HG03565 (cell line): ENCODE measurements around the gene CCDC69.
A peak's percentile ranks its signal among the peaks of the same experiment; 100 is the strongest.

Experiments
- ATAC-seq: cut with Tn5 transposase; IDR thresholded peaks from one replicate; pipeline ENCODE4 v1.9.1; 2021; ENCODE audit warnings: mild to moderate bottlenecking, moderate library complexity; ENCODE audit not compliant: unreplicated experiment

Gene CCDC69

DNA sequence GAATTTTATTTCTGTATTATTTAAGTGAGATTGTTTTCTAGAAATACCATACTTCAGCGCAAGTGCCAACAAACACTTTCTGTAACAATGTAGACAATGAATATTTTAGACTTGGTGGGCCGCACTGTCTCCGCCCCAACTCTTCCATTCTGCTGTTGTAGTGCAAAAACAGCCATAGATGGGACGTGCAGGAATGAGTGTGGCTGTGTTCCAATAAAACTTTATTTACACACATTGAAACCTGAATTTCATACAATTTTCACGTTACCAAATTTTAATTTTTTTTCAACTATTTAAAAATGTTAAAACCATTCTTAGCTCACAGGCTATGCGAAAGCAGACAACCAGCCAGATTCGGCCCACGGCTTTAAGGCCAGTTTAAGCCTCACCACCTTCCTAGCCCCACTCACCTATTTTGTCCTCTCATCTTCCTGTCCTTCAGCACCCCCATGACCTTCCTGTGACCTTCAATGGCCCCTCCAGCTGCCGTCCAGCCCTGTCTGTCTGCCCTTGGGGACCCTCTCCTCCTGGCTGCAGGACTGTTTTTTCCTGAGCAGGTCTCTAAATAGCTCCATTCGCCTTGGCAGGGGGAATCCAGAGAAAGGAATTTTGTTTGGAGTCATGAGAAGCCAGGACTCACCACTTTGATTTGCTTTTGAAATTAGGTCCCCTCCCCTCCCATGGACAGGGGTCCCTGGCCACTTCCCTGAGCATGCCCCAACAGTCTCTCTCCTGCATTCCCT is 55.1 kb downstream of the CCDC69 start:
- no peak for ATAC-seq

DNA sequence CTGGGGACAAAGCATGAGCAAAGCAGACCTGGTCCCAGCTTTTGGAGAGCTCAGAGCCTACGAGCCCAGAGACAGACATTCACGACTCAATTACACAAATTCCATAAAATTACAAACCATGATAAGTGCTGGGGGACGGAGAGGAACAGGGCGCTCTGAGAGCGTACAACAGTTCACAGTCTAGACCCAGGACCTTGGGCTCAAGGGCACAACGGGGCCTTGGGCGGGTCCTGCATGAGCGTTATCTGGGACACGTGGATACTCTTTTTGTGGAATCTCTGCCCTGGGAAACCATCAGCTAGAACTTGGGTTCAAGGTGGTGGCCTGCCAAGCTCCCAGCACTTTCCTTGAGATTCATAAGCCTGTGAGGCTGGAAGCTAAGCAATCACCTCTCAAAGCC is 56.9 kb downstream of the CCDC69 start:
- no peak for ATAC-seq

DNA sequence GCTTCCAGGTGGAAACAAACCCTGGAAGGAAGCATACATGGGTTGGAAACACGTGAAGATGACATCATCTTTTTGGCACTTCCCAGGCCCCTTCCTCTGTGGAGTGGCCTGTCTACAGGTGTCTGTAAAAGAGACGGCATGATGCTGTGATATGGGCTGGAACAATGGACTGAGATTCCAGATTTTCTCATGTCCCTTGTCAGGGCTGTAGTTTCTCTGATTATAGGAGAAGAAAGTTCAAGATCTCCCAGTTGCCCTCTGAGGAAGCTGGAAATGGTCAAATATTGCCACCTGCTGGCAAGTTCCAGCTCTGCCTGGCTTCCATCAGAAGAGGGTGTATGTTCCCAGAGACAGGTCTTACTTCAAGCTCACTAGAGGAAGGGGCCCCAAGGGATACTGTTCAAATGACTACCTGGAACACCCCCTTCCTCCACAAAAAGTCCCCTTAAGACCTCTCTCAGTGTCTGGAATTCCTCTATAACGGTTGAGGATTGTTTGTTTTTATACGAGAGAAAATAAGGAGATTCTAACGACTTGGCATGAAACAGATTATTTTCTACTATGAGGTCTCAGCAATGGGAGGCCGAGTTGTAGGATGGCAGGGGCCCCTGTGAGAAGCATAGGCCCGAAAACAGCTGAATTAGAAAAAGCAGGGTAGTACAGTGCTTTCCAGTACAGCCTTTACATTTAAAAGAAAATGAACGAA is 59.1 kb downstream of the CCDC69 start:
- ATAC-seq, result peak; percentile 88

DNA sequence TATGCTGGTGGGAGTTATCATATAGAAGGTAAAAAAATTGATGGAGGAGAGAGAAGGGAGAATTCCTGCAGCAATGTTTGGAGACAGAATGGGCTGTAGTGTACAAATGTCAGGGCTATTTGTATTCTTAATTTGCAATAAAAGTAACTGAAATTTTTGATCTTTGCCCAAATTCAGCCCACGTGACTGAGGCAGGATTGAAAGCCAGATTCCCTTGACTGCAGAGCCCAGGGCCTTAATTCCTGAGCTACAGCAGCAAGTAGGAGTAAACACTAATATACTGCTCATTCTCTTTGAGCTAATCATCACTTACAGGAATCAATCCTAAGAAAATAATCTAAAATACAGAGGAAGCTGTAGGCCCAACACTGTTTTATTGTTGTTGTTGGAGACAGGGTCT is 61.1 kb downstream of the CCDC69 start:
- ATAC-seq, result no peak

GRCh38 chr5:151159649-151160373 is 64.1 kb downstream of the CCDC69 start:
- no peak for ATAC-seq

- ATAC-seq, result no peak
Observed at GRCh38 chr5:151158287-151158661, 65.6 kb downstream of the CCDC69 start.

DNA sequence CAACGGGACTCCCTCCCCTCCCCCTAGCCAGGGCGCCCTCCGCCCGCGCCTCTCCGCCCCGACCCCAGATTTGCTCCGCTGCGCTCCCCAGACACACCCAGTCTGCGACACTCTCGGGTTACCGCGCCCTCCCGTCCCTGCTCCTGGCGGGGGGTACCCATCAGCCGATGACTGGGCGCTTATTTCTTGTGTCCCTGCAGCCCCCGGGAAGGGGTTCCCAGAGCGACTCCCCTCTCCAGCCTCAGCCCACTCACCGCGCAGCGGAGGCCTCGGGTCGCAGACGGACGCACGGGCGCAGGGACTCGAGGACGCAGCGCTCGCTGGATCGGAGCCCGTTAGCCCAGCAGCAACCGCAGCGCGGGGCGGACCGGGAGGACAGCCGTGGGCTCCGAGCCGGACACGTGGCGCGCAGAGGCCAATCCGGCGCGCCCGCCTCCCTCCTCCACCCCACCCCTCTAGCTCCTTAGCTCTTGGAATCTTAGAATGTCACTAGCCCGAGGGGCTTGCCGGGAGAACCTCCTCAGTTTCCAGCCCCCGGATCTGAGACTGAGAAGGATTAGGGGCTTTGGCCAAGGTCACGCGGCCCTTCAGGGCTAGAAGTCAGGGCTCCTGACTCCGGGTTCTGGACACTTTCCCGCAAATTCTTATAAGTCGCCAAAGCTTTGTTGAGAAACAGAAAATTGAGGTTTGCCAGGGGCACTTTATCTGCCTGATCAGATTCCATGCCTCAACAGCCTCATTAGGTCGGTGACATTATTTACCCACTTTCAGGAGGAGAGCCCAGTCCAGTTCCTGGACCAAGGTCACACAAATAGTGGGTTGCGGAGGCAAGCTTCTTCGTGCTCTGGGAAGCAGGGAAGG is 66.2 kb downstream of the CCDC69 start, which contains the start of gene ANXA6:
Gene ANXA6 (minus strand): TSS at position 354 of the 861 bp plus-strand sequence. CDS start 9,878 bp downstream, outside the sequence.
- peak; percentile 34 for ATAC-seq

- no peak for ATAC-seq
Observed at GRCh38 chr5:151156507-151157420, 67.1 kb downstream of the CCDC69 start.

GRCh38 chr5:151155775-151156506 is 68.0 kb downstream of the CCDC69 start:
- no peak for ATAC-seq

DNA sequence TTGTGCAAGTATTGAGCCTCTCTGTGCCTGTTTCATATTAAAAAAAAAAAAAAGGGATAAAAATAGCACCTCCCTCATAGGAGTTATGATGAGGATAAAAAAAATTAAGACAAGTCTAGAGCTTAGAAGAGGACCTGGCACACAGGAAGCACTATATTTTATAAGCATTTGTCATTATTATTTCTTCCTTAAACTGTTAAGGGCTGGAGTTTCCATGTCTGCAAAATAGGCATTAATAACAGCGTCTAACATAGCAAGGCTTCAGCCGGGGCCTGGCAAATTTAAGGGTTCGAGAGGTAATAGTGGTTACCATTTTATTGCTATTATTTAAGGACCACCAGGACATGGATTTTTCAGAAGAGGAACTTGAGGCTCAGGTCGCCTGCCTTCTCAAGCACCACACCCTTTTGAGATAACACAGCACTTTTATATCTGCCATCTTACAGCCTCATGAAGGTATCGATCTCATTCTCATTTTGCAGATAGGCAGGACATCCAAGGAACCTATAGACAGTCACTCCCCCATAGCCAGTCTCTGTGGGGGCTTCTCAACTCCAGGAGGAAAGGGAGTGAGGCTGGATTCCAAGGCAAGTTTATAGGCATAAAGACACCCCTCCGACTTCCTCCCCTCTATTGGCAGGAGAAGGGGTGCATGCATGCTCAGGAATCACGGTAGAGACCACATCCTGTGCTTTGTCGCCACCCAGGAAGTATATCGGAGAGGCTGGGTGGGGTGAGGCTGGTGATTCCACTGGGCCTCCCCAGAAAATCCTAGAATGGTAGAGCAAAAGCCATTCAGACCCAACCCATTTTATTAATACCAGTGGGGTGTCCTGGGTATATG is 68.7 kb downstream of the CCDC69 start:
- peak; percentile 16 for ATAC-seq

GRCh38 chr5:151153766-151154272 is 70.1 kb downstream of the CCDC69 start:
- no peak for ATAC-seq

DNA sequence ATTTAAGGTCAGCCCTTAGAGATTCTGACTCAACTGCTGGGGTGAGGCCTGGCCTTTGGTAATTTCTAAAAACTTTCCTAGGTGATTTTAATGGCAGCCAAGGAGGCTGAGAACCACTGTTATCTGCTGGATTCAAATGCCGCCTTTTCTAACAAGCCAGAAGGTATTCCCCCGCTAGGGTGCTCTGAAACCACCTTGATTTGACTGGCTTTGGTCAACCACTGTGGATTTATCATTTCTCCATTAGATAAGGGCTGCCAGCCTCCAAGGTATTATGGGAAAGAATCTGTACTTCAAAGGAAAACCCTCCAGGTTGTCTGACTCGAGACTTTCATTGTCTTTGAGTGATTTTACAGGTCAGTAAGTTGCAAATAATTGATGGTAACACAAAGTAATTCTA is 70.6 kb downstream of the CCDC69 start:
- ATAC-seq, result no peak

DNA sequence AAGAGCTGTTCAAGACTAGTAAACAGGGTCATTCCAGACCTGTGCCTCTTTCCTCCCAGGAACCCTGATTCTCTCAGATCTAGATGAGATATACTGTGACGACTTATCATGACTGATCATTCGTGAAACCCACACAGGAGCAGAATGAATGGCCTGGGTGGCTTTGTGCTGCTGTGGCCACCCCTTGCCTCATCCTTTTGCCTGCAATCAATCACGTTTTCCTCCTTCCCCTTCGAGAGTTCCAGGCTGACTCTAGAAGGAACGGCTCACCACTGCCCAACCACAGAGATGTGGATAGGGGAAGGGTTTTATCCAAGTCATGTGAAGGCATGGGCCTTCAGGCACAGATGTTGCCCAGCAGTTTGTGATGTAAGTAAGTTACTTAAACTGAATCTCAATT is 72.1 kb downstream of the CCDC69 start:
- ATAC-seq, result peak; percentile 34

GRCh38 chr5:151151263-151151660 is 72.6 kb downstream of the CCDC69 start:
- no peak for ATAC-seq

GRCh38 chr5:151150471-151151262 is 73.2 kb downstream of the CCDC69 start:
- peak; percentile 32 for ATAC-seq

- ATAC-seq, result no peak
Observed at GRCh38 chr5:151148583-151148982, 75.3 kb downstream of the CCDC69 start.

DNA sequence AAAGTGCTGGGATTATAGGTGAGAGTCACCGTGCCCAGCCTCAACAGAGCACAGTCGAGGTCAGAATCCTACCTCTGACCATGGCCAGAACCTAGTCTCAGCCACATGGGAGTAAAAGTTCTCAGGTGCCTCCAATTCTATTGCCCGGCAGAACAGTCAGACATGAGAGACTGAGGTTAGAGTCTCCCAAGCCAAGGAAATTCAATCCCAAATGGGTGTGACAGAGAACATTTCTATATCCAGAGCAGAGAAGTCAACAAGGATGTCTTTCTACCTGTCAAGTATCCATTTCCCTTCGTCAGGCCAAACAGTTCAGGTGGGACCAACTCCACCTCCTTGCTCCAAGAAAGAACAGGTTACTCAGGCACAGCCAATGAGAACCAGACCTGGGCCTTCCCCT is 76.9 kb downstream of the CCDC69 start:
- no peak for ATAC-seq
